Astrocyte (in vitro differentiated cells and primary cell): ENCODE results near the gene ERV3-1.
"Not testable (repeated sequence)": the region's sequence is repeated elsewhere in the genome, so short reads cannot be mapped to it uniquely, and the experiment has no call there.

Experiments used
- CTCF ChIP-seq: IDR thresholded peaks from 2 replicates; pipeline ENCODE4 v1.5.1; 2011; ENCODE audit warnings: low read depth, mild to moderate bottlenecking, inconsistent platforms, low read length, moderate library complexity; ENCODE audit not compliant: insufficient read depth
- EZH2 ChIP-seq: IDR thresholded peaks from 2 replicates; pipeline ENCODE4 v1.6.1; 2012; ENCODE audit warnings: mild to moderate bottlenecking, low read length, inconsistent platforms; ENCODE audit not compliant: insufficient read depth

GRCh38 chr7:64944667-64945502 lies 61.6 kb downstream of the ERV3-1 start:
- TF ChIP-seq EZH2, CTCF: not testable (repeated sequence)
